Keratinocyte (primary cell): Measurements from ENCODE around the gene KCNN1. TPM values are rescaled to one million over a fixed set of nuclear protein-coding genes. Genes with fewer than 3 reads are reported as not detected.

Experiments
- DNase-seq: peaks from one replicate; pipeline ENCODE4 v3.0.0-alpha.2; 2011; ENCODE audit warnings: low read depth, missing footprints, low spot score
- FAIRE-seq: peaks from 2 replicates; lab custom pipeline; 2011; peaks lifted over from hg19 to GRCh38; lab: Jason Lieb, UNC
- H2AFZ ChIP-seq: 2 replicates; pipeline ENCODE4 v1.6.0; 2012; ENCODE audit warnings: low read length, control low read depth, inconsistent platforms; ENCODE audit not compliant: control insufficient read depth
- H3K27ac ChIP-seq: 2 replicates; pipeline ENCODE4 v1.5.1; 2011; ENCODE audit warnings: low read length; ENCODE audit not compliant: control insufficient read depth, insufficient read depth
- H3K27me3 ChIP-seq: 3 replicates; pipeline ENCODE4 v1.6.0; 2011; ENCODE audit warnings: low read length; ENCODE audit not compliant: control insufficient read depth, insufficient read depth; ENCODE audit errors: extremely low read depth
- H3K36me3 ChIP-seq, 2 experiments: 2 replicates in 1 of 2; 3 replicates in 1 of 2; pipeline ENCODE4 v1.5.1; 2011; ENCODE audit warnings: low read length in 2 of 2, mild to moderate bottlenecking in 1 of 2; ENCODE audit not compliant: control insufficient read depth in 2 of 2, insufficient read depth in 2 of 2; ENCODE audit errors: extremely low read depth in 1 of 2
- H3K4me1 ChIP-seq: 3 replicates; pipeline ENCODE4 v1.5.1; 2011; ENCODE audit warnings: low read length; ENCODE audit not compliant: control insufficient read depth, insufficient read depth; ENCODE audit errors: extremely low read depth
- H3K4me2 ChIP-seq: 3 replicates; pipeline ENCODE4 v1.6.0; 2011; ENCODE audit warnings: low read depth, low read length; ENCODE audit not compliant: control insufficient read depth, insufficient read depth; ENCODE audit errors: extremely low read depth
- H3K4me3 ChIP-seq, 3 experiments: fragments of 200-600 bp in 1 of 3; sonication (generic) in 1 of 3; 2 replicates in 2 of 3; 3 replicates in 1 of 3; pipeline ENCODE4 v1.5.1; 2011 to 2016; ENCODE audit warnings: low read length in 3 of 3, mild to moderate bottlenecking in 3 of 3, control low read depth in 2 of 3, inconsistent platforms in 1 of 3, low read depth in 1 of 3, mixed read lengths in 1 of 3, mixed run types in 1 of 3, moderate library complexity in 1 of 3; ENCODE audit not compliant: control insufficient read depth in 2 of 3, insufficient read depth in 2 of 3; ENCODE audit errors: extremely low read depth in 1 of 3
- H3K79me2 ChIP-seq: 2 replicates; pipeline ENCODE4 v1.6.0; 2012; ENCODE audit warnings: low read length; ENCODE audit not compliant: control insufficient read depth, insufficient read depth
- H3K9ac ChIP-seq: 3 replicates; pipeline ENCODE4 v1.6.0; 2011; ENCODE audit warnings: low read length; ENCODE audit not compliant: control insufficient read depth, insufficient read depth; ENCODE audit errors: extremely low read depth
- H3K9me1 ChIP-seq: 3 replicates; pipeline ENCODE4 v1.6.0; 2011; ENCODE audit warnings: low read length; ENCODE audit not compliant: control insufficient read depth, insufficient read depth; ENCODE audit errors: extremely low read depth
- H3K9me3 ChIP-seq: 2 replicates; pipeline ENCODE4 v1.5.1; 2012; ENCODE audit warnings: low read depth, low read length; ENCODE audit not compliant: control insufficient read depth
- H4K20me1 ChIP-seq: 3 replicates; pipeline ENCODE4 v1.6.0; 2011; ENCODE audit warnings: low read length; ENCODE audit not compliant: control insufficient read depth, insufficient read depth; ENCODE audit errors: extremely low read depth
- EZH2 ChIP-seq: IDR thresholded peaks from one replicate; pipeline ENCODE4 v1.6.1; 2012; ENCODE audit warnings: inconsistent platforms, mild to moderate bottlenecking, low read length, moderate library complexity
- dilution Hi-C: fragments of 300-500 bp; cut with MboI; formaldehyde crosslinking; loops from one replicate; pipeline ENCODE4 v1.7.0; 2020; ENCODE audit warnings: low sequenced_read_pairs; ENCODE audit not compliant: extremely low pct_ligation_motif_present
- polyA plus RNA-seq, 5 experiments: library from polyadenylated mRNA; depleted of rRNA in 3 of 5; stranded (reverse) in 3 of 5; stranded (forward) in 1 of 5; unstranded in 1 of 5; fragments of >200 nt; gene quantifications; 1 replicate in 1 of 5; 2 replicates in 3 of 5; 3 replicates in 1 of 5; pipeline versions ENCODE4 v1.2.1 to v1.2.3, GENCODE V29; 2011 to 2012; ENCODE audit warnings: missing spikeins in 2 of 5, low read depth in 1 of 5, low replicate concordance in 1 of 5
- TF ChIP-seq, protein P1 (sequence below), 3 experiments: IDR thresholded peaks in 1 of 3; conservative IDR thresholded peaks in 1 of 3; optimal IDR thresholded peaks in 1 of 3; 2 replicates in 2 of 3; 3 replicates in 1 of 3; pipeline versions ENCODE3 to v1.5.1; 2011; ENCODE audit warnings: low read length in 3 of 3, mild to moderate bottlenecking in 3 of 3, moderate library complexity in 2 of 3, control low read depth in 1 of 3, inconsistent platforms in 1 of 3; ENCODE audit not compliant: insufficient read depth in 2 of 3; ENCODE audit errors: extremely low read depth in 1 of 3

Gene KCNN1
- polyA plus RNA-seq, 1 donor (not counting 4 experiments of a cell fraction or from before 2014, with no cell fraction given) = not detected

DNA sequence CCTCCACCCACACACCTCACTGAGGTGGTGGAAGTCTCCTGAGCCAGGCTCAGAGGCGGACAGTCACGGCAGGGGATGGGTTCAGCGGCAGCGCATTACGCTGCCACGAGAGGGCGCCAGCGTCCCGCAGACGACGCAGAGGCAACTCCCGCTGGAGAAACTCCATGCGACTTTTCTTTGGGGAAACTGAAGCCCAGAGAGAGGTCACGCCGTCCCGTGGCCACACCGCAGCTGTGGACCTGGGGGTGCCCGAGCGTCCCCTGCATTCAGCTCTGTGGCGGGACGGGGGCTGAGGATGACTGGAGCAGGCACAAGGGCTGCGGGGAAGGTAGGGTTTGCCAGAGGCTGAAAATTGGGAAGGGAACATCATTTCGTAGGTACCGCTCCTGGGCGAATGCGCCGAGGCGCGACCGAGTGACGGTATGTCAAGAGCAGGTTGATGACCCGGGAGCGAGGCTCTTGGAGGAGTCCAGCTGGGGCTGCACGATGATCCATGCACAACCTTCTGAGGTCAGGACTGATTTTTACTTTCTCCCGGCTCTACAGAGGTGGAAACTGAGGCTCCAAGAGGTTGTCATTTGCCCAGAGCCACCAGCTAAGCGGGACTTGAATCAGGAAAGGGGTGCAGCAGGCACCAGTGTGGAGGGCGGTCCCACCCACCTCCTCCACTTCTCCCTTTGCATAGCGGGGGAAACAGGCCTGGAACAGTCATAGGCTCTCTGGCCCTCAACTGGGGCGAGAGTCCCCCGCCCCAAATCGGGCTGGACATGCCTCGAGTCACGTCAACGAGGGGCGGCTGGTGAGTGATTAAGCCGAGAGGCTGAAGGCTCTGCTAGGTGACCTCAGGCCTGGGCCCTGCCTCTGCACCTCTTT, 40.4 kb downstream of the KCNN1 start:
- Histone ChIP-seq H2AFZ (peak overlapping the region; percentile 66), H3K4me3 (peak overlapping the region; percentile 34 to 72 (median 58)), H4K20me1 (no peaks in the 10 kb centered on the region), H3K9me3 (no peaks in the 10 kb centered on the region), H3K4me1 (peaks cover 10% of the 10 kb centered on the region), H3K27me3 (no peaks in the 10 kb centered on the region), H3K9ac (peak overlapping the region; percentile 63), H3K36me3 (peaks cover 2 to 6% of the 10 kb centered on the region in 2 experiments), H3K27ac (peak overlapping the region; percentile 39), H3K4me2 (peak overlapping the region; percentile 91), H3K79me2 (no peaks in the 10 kb centered on the region), H3K9me1 (no peaks in the 10 kb centered on the region)
- dilution Hi-C loops = no loop called here
- no peak for DNase-seq
- FAIRE-seq = peak; percentile 39
- no peak for TF ChIP-seq EZH2
- TF ChIP-seq, protein P1, sequence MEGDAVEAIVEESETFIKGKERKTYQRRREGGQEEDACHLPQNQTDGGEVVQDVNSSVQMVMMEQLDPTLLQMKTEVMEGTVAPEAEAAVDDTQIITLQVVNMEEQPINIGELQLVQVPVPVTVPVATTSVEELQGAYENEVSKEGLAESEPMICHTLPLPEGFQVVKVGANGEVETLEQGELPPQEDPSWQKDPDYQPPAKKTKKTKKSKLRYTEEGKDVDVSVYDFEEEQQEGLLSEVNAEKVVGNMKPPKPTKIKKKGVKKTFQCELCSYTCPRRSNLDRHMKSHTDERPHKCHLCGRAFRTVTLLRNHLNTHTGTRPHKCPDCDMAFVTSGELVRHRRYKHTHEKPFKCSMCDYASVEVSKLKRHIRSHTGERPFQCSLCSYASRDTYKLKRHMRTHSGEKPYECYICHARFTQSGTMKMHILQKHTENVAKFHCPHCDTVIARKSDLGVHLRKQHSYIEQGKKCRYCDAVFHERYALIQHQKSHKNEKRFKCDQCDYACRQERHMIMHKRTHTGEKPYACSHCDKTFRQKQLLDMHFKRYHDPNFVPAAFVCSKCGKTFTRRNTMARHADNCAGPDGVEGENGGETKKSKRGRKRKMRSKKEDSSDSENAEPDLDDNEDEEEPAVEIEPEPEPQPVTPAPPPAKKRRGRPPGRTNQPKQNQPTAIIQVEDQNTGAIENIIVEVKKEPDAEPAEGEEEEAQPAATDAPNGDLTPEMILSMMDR (optimal IDR thresholded peaks at IDR 0.05 in 1 of 3, IDR thresholded peaks at IDR 0.05 in 1 of 3, conservative IDR thresholded peaks at IDR 0.05 in 1 of 3; ENCODE audit: extremely low read depth in 1 of 3, insufficient read depth in 2 of 3, low read length in 3 of 3) = peak; percentile 95 to 99 (median 97)

DNA sequence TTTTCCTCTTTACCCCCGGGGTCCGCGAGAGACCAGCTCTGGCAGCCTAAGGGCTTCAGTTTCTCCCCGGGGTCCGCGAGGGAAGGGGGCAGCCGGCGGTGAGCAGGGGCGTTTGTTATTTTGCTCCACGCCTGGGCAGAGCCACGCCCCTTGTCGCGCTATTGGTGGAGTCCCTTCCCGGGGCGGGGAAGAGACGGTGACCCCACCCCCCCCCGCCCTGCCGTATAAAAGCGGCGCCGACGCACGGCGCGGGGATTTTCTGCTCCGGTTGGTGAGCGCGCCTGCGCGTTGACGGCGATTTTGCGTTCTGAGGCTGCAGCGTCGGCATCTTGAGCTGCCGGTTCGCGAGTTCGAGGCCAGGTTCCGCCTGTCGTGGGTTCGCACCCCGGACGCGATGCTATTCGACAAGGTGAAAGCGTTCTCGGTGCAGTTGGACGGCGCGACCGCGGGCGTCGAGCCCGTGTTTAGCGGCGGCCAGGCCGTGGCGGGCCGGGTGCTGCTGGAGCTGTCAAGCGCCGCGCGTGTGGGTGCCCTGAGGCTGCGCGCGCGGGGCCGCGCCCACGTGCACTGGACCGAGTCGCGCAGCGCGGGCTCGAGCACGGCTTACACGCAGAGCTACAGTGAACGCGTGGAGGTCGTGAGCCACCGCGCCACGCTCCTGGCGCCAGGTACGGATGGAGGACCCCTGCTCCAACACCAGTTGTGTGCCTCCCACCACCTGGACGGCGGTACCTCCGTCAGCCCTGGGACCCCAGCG, 41.2 kb downstream of the KCNN1 start, which contains the start of gene ARRDC2:
ARRDC2 (plus strand) TSS at position 254 of the 757 bp plus-strand sequence; CDS start at position 395, 141 bp downstream.
- Histone ChIP-seq H3K9ac (peak within 1 kb of the TSS; percentile 63), H3K4me1 (peaks cover 10% of the 10 kb centered on the region), H4K20me1 (no peaks in the 10 kb centered on the region), H3K4me3 (peak within 1 kb of the TSS; percentile 34 to 72 (median 58)), H3K9me1 (no peaks in the 10 kb centered on the region), H3K9me3 (no peaks in the 10 kb centered on the region), H2AFZ (peak within 1 kb of the TSS; percentile 84), H3K27me3 (no peaks in the 10 kb centered on the region), H3K4me2 (peak within 1 kb of the TSS; percentile 91), H3K36me3 (peaks cover 6% of the 10 kb centered on the region in 2 experiments), H3K79me2 (no peaks in the 10 kb centered on the region), H3K27ac (peak within 1 kb of the TSS; percentile 39)
- peak; percentile 71 for FAIRE-seq
- DNase-seq = no peak
- dilution Hi-C loops = no loop called here
- TF ChIP-seq EZH2 = no peak
- TF ChIP-seq, protein P1 (optimal IDR thresholded peaks at IDR 0.05 in 1 of 3, IDR thresholded peaks at IDR 0.05 in 1 of 3, conservative IDR thresholded peaks at IDR 0.05 in 1 of 3; ENCODE audit: extremely low read depth in 1 of 3, insufficient read depth in 2 of 3, low read length in 3 of 3) = no peak
